Measurements from ENCODE around the gene PRDM10.
"Not testable (repeated sequence)": the region's sequence is repeated elsewhere in the genome, so short reads cannot be mapped to it uniquely, and the experiment has no call there.

The PRDM10 gene

GRCh38 chr11:129974237-129974636 is 28.4 kb downstream of the PRDM10 start:
- no peak for DNase-seq

- DNase-seq = no peak
These were observed 28.8 kb downstream of the PRDM10 start for GRCh38 chr11:129973809-129974208.

- no peak for DNase-seq
These were observed 29.6 kb downstream of the PRDM10 start for GRCh38 chr11:129973068-129973467.

- DNase-seq = no peak
These were observed 30.0 kb downstream of the PRDM10 start for GRCh38 chr11:129972611-129973010.

DNA sequence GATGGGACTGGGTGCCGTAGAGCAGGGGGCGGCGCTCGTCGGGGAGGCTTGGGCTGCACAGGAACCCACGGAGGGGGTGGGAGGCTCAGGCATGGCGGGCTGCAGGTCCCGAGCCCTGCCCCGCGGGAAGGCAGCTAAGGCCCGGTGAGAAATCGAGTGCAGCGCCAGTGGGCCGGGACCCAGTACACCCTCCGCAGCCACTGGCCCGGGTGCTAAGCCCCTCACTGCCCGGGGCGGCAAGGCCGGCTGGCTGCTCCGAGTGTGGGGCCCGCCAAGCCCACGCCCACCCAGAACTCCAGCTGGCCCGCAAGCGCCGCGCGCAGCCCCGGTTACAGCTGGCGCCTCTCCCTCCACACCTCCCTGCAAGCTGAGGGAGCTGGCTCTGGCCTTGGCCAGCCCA is 30.8 kb downstream of the PRDM10 start:
- DNase-seq = not testable (repeated sequence)

DNA sequence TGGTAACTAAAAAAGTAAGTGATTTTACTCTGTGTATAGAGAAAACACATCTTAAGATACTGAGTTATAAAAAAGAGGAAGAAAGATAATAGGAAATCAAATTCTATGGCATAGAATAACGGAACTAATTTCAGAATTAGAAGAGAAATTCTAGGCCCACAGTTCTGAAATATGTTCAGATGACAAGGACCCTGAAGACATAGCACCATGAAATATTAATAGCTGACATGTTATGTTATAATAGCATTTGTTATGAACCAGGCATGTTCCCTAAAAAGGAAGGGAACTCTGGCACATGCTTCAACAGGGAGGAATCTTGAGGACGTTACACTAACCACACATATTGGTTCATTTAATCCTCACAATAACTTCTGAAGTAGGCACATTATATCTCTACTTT is 32.7 kb downstream of the PRDM10 start:
- no peak for DNase-seq

DNA sequence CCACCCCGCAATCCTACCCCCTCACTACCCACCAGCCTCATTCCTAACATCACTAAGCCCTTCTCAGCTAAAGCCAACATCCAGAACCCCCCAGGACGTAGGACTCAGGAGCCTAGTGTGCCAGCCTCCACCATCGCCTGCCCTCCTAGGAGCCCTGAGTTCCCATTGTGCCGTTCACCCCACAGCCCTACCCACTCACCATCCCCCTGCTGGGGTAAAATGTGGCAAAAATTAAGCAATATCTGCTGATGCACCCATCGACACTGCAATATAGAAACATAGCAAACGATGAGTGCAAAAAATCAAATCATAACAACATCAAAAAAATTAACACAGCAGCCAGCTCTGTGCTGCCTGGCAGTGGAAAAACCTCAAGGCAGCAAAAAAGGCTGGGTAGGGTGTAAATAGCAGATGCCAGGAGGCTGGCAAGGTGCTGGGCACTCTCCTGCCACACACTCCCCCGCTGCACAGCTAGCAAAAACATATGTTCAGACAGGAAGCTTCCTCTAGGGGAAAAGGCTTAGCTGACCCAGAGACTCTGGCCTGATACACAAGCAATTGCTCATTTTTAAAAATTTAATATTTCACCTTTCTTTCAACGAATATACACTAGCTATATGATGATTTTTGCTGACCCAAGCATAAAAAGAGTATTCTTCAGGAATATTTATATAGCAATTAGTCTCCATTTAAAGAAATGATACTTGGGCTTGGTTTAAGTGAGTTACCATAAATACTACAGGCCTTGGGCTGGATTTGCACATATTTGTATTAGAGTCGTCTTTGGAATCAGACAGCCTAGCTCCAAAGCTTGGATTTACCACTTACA is 33.8 kb downstream of the PRDM10 start:
- DNase-seq = no peak

DNA sequence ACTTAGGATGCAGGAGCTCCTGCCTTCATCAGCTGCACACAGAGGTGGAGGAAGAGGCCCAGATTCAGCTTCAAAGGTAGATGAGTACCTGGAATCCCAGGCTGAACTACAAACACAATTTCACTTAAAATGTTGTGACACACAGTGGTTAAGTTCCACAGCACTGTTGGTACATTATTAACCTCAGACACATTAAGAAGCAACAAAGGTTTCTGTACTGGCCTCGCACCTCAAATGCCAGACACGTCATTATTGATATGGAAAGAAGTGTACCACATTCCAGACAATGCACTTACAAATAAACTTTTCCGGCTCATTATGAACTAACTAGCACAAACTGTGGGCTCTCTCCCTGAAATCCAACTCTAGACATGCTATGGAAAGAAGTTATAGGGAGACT is 34.6 kb downstream of the PRDM10 start:
- no peak for DNase-seq

DNA sequence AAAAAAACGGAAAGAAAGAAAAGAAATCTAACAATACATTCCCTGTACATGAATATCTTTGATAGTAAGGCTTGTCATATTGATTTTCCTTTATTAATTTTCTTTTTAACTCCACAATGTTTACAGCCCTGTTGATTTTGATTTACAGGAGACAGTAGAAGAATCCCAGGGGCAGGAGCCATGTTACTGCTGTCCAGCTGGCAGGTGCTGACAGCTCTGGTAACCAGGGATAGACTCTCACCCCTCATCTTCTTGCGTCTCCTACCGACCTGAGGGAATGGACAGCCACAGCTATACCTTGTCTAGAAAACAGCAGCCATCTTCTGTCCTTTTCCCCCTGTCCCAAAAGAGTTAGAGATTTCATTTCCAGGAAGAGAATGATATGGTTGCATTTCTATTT is 37.4 kb downstream of the PRDM10 start:
- DNase-seq = no peak

GRCh38 chr11:129960216-129961214 is 42.1 kb downstream of the PRDM10 start:
- DNase-seq = no peak

DNA sequence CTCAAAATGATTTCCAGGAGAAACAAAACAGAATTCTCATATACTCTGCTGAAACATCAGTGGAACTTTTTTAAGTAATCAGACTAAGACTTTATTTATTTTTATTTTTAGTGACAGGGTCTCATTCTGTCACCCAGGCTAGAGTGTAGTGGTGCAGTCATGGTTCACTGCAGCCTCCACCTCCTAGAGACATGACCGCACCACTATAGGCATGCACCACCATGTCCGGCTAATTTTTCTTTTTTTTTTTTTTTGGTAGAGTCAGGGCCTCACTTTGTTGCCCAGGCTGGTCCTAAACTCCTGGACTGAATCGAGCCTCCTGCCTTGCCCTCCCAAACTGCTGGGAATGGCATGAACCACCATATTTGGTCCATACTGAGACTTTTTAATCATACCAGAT is 42.9 kb downstream of the PRDM10 start:
- DNase-seq = no peak

- DNase-seq = no peak
These were observed 47.4 kb downstream of the PRDM10 start for GRCh38 chr11:129955282-129955681.

DNA sequence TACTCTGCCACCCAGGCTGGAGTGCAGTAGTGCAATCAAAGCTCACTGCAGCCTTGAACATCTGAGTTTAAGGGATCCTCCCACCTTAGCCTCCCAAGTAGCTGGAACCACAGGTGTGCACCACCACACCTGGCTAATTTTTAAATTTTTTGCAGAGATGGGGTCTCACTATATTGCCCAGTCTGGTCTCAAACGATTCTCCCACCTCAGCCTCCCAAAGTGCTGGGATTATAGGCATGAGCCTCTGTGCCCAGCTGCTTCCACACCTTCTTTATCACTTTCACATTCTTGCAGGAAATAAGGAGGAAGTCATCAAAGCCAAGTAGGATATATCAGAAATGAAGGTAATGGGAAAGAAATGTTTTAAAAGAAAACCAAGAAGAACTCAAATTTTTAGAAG is 47.9 kb downstream of the PRDM10 start:
- DNase-seq = not testable (repeated sequence)

GRCh38 chr11:129951866-129952262 is 50.8 kb downstream of the PRDM10 start:
- DNase-seq = no peak

DNA sequence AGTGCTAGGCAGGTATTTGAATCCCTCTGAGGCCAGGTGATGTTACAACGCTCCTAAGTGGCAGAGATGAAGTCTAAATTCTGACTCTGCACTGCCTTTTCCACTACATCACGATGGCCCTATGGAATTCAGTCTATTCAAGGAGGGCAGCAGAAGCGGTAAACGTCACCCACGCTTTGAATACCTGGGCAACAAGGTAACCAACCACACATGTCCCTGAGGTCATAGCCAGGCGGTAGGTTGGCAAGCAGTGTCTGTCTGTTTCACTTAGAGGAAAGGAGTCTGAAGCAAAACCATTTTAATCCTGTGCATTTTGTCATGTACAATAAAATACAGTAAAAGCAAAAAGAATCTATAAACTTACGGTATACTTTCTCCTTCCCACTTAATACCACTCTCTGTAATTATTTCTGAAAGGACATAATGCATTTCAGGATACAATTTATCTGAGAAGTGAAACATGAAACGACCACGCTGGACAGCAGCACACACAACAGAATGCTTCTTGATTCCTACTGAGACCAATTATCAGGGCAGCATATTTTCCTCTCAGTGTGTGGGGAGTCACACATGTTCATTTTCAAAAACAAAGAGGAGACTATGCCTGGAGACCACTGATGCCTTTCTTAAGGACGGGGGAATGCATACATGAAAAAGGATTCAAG is 51.3 kb downstream of the PRDM10 start:
- DNase-seq = no peak

DNA sequence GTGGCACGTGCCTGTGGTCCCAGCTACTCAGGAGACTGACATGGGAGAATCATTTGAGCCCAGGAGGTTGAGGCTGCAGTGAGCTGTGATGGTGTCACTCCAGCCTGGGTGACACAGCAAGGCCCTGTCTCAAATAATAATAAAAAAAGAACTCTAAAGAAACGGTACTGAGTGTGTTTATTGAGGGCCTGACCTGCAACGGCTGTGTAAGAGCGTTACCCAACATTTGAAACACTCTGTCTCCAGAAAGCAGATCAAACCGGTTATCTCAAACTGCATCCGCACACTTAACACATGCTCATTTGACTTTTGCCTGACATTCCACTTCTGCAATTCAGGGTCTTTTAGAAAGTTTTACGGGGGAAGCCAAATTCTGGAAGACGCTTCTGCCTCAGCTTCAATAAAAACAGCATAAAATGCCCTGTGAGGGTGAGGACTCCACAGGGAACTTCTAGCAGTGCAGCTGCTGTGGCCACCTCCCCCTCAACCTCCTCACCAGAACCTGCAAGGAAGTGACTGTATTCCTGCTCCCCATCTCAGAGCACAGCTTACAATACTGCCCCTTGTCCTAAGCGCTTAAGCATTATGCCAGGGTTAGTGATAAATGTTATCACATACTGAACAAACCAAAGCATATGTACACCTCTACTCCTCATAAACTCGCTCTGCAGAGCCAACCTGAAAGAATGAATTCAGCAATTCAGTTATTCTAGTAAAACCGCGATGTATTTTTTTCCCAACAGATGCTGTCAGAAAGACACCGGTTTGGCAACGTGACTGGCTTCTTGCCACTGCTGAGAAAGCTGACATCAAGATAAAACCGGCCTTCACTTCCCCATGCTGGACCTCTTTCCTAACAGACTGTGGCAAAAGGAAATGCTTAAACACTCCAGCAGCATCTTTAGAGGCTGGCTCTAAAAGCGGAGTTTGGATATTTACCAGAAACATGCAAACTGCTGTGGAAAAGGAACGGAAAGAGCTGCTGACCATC is 52.2 kb downstream of the PRDM10 start:
- no peak for DNase-seq

GRCh38 chr11:129948926-129949466 is 53.6 kb downstream of the PRDM10 start:
- no peak for DNase-seq

DNA sequence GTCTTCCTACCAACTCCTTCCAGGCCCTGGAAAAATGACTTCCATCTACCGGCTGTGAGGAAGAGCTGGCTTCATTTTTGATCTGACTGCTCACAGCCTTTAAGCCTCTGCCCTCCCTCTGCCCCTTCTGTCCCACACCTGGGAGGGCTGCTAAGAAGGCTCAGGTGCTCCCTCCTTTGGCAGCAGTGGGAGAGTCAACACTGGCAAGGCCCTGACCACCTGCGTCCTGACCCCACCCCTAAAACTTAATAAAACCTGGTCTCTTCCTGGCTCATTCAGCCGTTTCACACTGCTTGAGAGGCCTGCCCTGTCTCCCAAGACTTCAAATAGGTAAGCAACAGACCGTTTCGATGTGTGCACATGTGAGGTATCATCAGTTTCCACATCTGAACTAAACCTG is 55.2 kb downstream of the PRDM10 start:
- DNase-seq = no peak

GRCh38 chr11:129946965-129947364 is 55.7 kb downstream of the PRDM10 start:
- no peak for DNase-seq

- DNase-seq = no peak
These were observed 56.4 kb downstream of the PRDM10 start for GRCh38 chr11:129946256-129946655.

DNA sequence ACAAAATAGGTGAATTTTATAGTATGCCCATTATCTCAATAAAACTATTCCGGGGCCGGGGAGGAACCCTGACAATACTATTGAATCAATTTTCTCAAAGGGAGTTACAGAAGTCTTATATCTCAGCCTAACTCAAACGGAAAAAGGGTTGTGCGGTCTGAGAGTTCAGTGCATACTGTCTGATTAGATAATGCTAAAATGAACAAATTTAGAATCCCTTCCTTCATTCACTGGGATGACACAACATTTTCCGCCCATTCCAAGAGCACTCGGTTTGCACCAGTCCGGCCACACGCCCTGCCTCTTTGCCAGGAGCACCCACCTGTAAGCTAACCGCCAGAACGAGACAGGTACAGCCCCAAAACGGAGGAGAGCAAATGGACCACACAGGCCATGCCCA is 57.3 kb downstream of the PRDM10 start:
- DNase-seq = no peak

DNA sequence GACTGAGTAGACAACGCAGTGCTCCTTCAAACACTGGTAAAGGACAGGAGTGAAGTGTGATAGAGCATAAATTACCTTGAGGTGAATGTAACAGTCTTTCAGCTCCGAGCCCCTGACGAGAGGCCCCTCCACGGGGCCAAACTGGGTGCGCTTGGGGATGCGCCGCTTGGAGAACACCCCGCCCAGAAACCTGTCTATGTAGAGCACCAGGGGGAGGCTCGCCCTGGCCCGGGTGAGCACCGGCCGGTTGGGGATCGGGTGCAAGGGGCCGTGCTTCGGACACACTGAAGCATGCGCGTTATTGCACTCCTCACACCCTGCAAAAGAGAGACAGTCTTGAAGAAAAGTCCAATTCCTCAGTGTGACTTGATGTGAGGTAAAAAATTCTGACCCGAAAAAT is 57.9 kb downstream of the PRDM10 start:
- DNase-seq = no peak

Data from DMS153 (cell line).